ENCODE results near the gene PORCN.
A peak's percentile ranks its signal among the peaks of the same experiment; 100 is the strongest.

The PORCN gene

GRCh38 chrX:48520455-48520854 is 11.7 kb downstream of the PORCN start:
- H2AFZ ChIP-seq: no peak overlapping the region
- H3K4me3 ChIP-seq (ENCODE audit: low read depth, low read length): no peak overlapping the region
- H3K9me3 ChIP-seq (ENCODE audit: control insufficient read depth, low read length): no peaks in the 10 kb centered on the region
- H3K27ac ChIP-seq: no peak overlapping the region
- no peaks in the 10 kb centered on the region for H3K27me3 ChIP-seq (ENCODE audit: control insufficient read depth, insufficient read depth, low read length)
- H3K79me2 ChIP-seq: no peaks in the 10 kb centered on the region
- H3K4me1 ChIP-seq: peaks cover 2% of the 10 kb centered on the region
- H3K4me2 ChIP-seq (ENCODE audit: low read length): no peak overlapping the region
- no peaks in the 10 kb centered on the region for H3K36me3 ChIP-seq (ENCODE audit: control insufficient read depth, insufficient read depth, low read length)
- no peak overlapping the region for H3K9ac ChIP-seq
- TF ChIP-seq, protein P1, sequence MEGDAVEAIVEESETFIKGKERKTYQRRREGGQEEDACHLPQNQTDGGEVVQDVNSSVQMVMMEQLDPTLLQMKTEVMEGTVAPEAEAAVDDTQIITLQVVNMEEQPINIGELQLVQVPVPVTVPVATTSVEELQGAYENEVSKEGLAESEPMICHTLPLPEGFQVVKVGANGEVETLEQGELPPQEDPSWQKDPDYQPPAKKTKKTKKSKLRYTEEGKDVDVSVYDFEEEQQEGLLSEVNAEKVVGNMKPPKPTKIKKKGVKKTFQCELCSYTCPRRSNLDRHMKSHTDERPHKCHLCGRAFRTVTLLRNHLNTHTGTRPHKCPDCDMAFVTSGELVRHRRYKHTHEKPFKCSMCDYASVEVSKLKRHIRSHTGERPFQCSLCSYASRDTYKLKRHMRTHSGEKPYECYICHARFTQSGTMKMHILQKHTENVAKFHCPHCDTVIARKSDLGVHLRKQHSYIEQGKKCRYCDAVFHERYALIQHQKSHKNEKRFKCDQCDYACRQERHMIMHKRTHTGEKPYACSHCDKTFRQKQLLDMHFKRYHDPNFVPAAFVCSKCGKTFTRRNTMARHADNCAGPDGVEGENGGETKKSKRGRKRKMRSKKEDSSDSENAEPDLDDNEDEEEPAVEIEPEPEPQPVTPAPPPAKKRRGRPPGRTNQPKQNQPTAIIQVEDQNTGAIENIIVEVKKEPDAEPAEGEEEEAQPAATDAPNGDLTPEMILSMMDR (IDR thresholded peaks at IDR 0.05): no peak

GRCh38 chrX:48520976-48521352 is 12.2 kb downstream of the PORCN start:
- peak overlapping the region; percentile 69 for H3K4me3 ChIP-seq (ENCODE audit: low read depth, low read length)
- H3K4me2 ChIP-seq (ENCODE audit: low read length): peak overlapping the region; percentile 81
- H3K36me3 ChIP-seq (ENCODE audit: control insufficient read depth, insufficient read depth, low read length): no peaks in the 10 kb centered on the region
- H3K4me1 ChIP-seq: peaks cover 2% of the 10 kb centered on the region
- H3K79me2 ChIP-seq: no peaks in the 10 kb centered on the region
- peak overlapping the region; percentile 29 for H3K27ac ChIP-seq
- H3K27me3 ChIP-seq (ENCODE audit: control insufficient read depth, insufficient read depth, low read length): no peaks in the 10 kb centered on the region
- TF ChIP-seq, protein P1 (IDR thresholded peaks at IDR 0.05): no peak
- H2AFZ ChIP-seq: peak overlapping the region; percentile 86
- no peak overlapping the region for H3K9ac ChIP-seq
- no peaks in the 10 kb centered on the region for H3K9me3 ChIP-seq (ENCODE audit: control insufficient read depth, low read length)

GRCh38 chrX:48521353-48522243 is 12.8 kb downstream of the PORCN start, which contains the start of gene EBP:
Gene EBP, plus strand, starts transcription at chrX:48521808. Its CDS starts 1,964 bp downstream, at chrX:48523772.
- Histone ChIP-seq H3K9me3 (ENCODE audit: control insufficient read depth, low read length) (no peaks in the 10 kb centered on the region), H2AFZ (peak within 1 kb of the TSS; percentile 86), H3K4me2 (ENCODE audit: low read length) (peak within 1 kb of the TSS; percentile 81), H3K4me1 (peaks cover 2% of the 10 kb centered on the region), H3K9ac (peak within 1 kb of the TSS; percentile 11), H3K79me2 (no peaks in the 10 kb centered on the region), H3K27ac (peak within 1 kb of the TSS; percentile 64), H3K36me3 (ENCODE audit: control insufficient read depth, insufficient read depth, low read length) (no peaks in the 10 kb centered on the region), H3K4me3 (ENCODE audit: low read depth, low read length) (peak within 1 kb of the TSS; percentile 69), H3K27me3 (ENCODE audit: control insufficient read depth, insufficient read depth, low read length) (no peaks in the 10 kb centered on the region)
- TF ChIP-seq, protein P1 (IDR thresholded peaks at IDR 0.05): no peak

- H2AFZ ChIP-seq: peak overlapping the region; percentile 86
- peak overlapping the region; percentile 69 for H3K4me3 ChIP-seq (ENCODE audit: low read depth, low read length)
- no peaks in the 10 kb centered on the region for H3K9me3 ChIP-seq (ENCODE audit: control insufficient read depth, low read length)
- TF ChIP-seq, protein P1 (IDR thresholded peaks at IDR 0.05): no peak
- H3K27me3 ChIP-seq (ENCODE audit: control insufficient read depth, insufficient read depth, low read length): no peaks in the 10 kb centered on the region
- no peaks in the 10 kb centered on the region for H3K36me3 ChIP-seq (ENCODE audit: control insufficient read depth, insufficient read depth, low read length)
- peak overlapping the region; percentile 78 for H3K4me2 ChIP-seq (ENCODE audit: low read length)
- H3K27ac ChIP-seq: no peak overlapping the region
- no peaks in the 10 kb centered on the region for H3K79me2 ChIP-seq
- H3K9ac ChIP-seq: no peak overlapping the region
- H3K4me1 ChIP-seq: peaks cover 2% of the 10 kb centered on the region
These were observed 13.5 kb downstream of the PORCN start for GRCh38 chrX:48522291-48522690.

All from parathyroid adenoma (tissue), 2 donors.